ENCODE data around the gene PAGE4.

The PAGE4 gene

GRCh38 chrX:49829016-49829415, at the start of gene PAGE4:
TSS of gene PAGE4 (plus strand) at chrX:49829303. CDS start at chrX:49830429, 1,126 bp downstream.
- no peak for DNase-seq

- no peak for DNase-seq
Measured at GRCh38 chrX:49784747-49785280, 44.3 kb upstream of the PAGE4 start.

GRCh38 chrX:49792376-49792775, 36.7 kb upstream of the PAGE4 start:
- DNase-seq, result no peak

- no peak for DNase-seq
Measured at GRCh38 chrX:49793686-49794085, 35.4 kb upstream of the PAGE4 start.

GRCh38 chrX:49799828-49800227, 29.3 kb upstream of the PAGE4 start:
- DNase-seq, result no peak

GRCh38 chrX:49809891-49810632, 19.0 kb upstream of the PAGE4 start:
- DNase-seq, result no peak

GRCh38 chrX:49812177-49812576, 16.9 kb upstream of the PAGE4 start:
- DNase-seq, result no peak

GRCh38 chrX:49816435-49816834, 12.7 kb upstream of the PAGE4 start:
- DNase-seq, result no peak

- no peak for DNase-seq
Measured at GRCh38 chrX:49838374-49838773, 9.3 kb downstream of the PAGE4 start.

GRCh38 chrX:49840679-49841078, 11.6 kb downstream of the PAGE4 start:
- peak; percentile 39 for DNase-seq

- DNase-seq, result no peak
Measured at GRCh38 chrX:49842621-49843020, 13.5 kb downstream of the PAGE4 start.

GRCh38 chrX:49844611-49845010, 15.5 kb downstream of the PAGE4 start:
- DNase-seq, result no peak

GRCh38 chrX:49845701-49846403, 16.7 kb downstream of the PAGE4 start:
- no peak for DNase-seq

- no peak for DNase-seq
Measured at GRCh38 chrX:49846522-49846921, 17.4 kb downstream of the PAGE4 start.

- no peak for DNase-seq
Measured at GRCh38 chrX:49848275-49848674, 19.2 kb downstream of the PAGE4 start.

- no peak for DNase-seq
Measured at GRCh38 chrX:49850028-49850427, 20.9 kb downstream of the PAGE4 start.

GRCh38 chrX:49853661-49854060, 24.6 kb downstream of the PAGE4 start:
- DNase-seq, result no peak

GRCh38 chrX:49856819-49857218, 27.7 kb downstream of the PAGE4 start:
- DNase-seq, result no peak

GRCh38 chrX:49858341-49858740, 29.2 kb downstream of the PAGE4 start:
- no peak for DNase-seq

GRCh38 chrX:49859491-49859890, 30.4 kb downstream of the PAGE4 start:
- no peak for DNase-seq

- no peak for DNase-seq
Measured at GRCh38 chrX:49860867-49861535, 31.9 kb downstream of the PAGE4 start.

- no peak for DNase-seq
Measured at GRCh38 chrX:49862093-49862492, 33.0 kb downstream of the PAGE4 start.

- no peak for DNase-seq
Measured at GRCh38 chrX:49868739-49869138, 39.6 kb downstream of the PAGE4 start.

GRCh38 chrX:49876750-49877149, 47.6 kb downstream of the PAGE4 start:
- DNase-seq, result peak; percentile 5

Measured in NCI-H226 (cell line).